SJSA1 (cell line): ENCODE measurements around the gene CLEC5A. TPM values are rescaled to one million over a fixed set of nuclear protein-coding genes. Genes with fewer than 3 reads are reported as not detected.

Source experiments
- total RNA-seq: library from RNA; depleted of rRNA; stranded (reverse); fragments of >200 nt; shearing (Covaris generic); gene quantifications from 2 replicates; pipeline ENCODE4 v1.2.3, GENCODE V29; 2014; rRNA removed

Gene CLEC5A
- total RNA-seq, 1 experiment from 2014 or later: not detected

Other genes starting within 250 kb of the CLEC5A start
- 8.3 and 8.5 TPM in 2 replicates for gene DENND11, start 244.8 kb downstream of the CLEC5A start, total RNA-seq
- not detected in 2 replicates for gene WEE2, start 238.6 kb downstream of the CLEC5A start, total RNA-seq
- gene SSBP1, start 208.6 kb downstream of the CLEC5A start, total RNA-seq: 213 and 284 TPM in 2 replicates
- gene TAS2R3, start 182.9 kb downstream of the CLEC5A start, total RNA-seq: 0.18 TPM in 1 of 2 replicates, not detected in the other
- gene TAS2R4, start 170.3 kb downstream of the CLEC5A start, total RNA-seq: 0.05 and 0.22 TPM in 2 replicates
- gene TAS2R5, start 156.8 kb downstream of the CLEC5A start, total RNA-seq: not detected in 2 replicates
- gene PRSS37, start 105.5 kb downstream of the CLEC5A start, total RNA-seq: not detected in 2 replicates
- not detected in 2 replicates for gene OR9A4, start 30.6 kb downstream of the CLEC5A start, total RNA-seq
- gene TAS2R38, start 26.8 kb upstream of the CLEC5A start, total RNA-seq: not detected in 2 replicates
- gene MGAM, start 48.9 kb upstream of the CLEC5A start, total RNA-seq: not detected in 2 replicates
- gene MGAM2, start 164.7 kb upstream of the CLEC5A start, total RNA-seq: not detected in 2 replicates